H1 (cell line): Measurements from ENCODE around the gene ZNF200.

Source experiments
- CEBPB ChIP-seq: IDR thresholded peaks from 2 replicates; pipeline ENCODE4 v1.6.1; 2012; ENCODE audit warnings: low read depth, low read length
- EGR1 ChIP-seq: IDR thresholded peaks from 2 replicates; pipeline ENCODE4 v1.6.1; 2011; ENCODE audit warnings: low read depth, low read length, borderline replicate concordance
- EP300 ChIP-seq, 2 experiments: IDR thresholded peaks; 1 replicate in 1 of 2; 2 replicates in 1 of 2; pipeline ENCODE4 v1.6.1; 2011 to 2012; ENCODE audit warnings: low read depth in 2 of 2, low read length in 2 of 2, mild to moderate bottlenecking in 2 of 2, borderline replicate concordance in 1 of 2, inconsistent platforms in 1 of 2, moderate library complexity in 1 of 2
- EZH2 ChIP-seq: fragments of 200-600 bp; sonication (generic); IDR thresholded peaks from 2 replicates; pipeline ENCODE4 v1.7.1; 2012; ENCODE audit warnings: low read depth, mild to moderate bottlenecking, moderate library complexity, low read length, inconsistent platforms; ENCODE audit not compliant: severe bottlenecking
- MAFK ChIP-seq: IDR thresholded peaks from 2 replicates; pipeline ENCODE4 v1.6.1; 2012; ENCODE audit warnings: low read depth, mild to moderate bottlenecking, improper control_type of control experiment, low read length
- RFX5 ChIP-seq: IDR thresholded peaks from 2 replicates; pipeline ENCODE4 v1.6.1; 2011; ENCODE audit warnings: low read depth, low read length, improper control_type of control experiment, borderline replicate concordance
- SIN3A ChIP-seq, 2 experiments: IDR thresholded peaks in 1 of 2; conservative IDR thresholded peaks in 1 of 2; 2 replicates each; pipeline ENCODE4 v1.6.1; 2011 to 2012; ENCODE audit warnings: low read length in 2 of 2, improper control_type of control experiment in 1 of 2, low read depth in 1 of 2, mild to moderate bottlenecking in 1 of 2
- SP2 ChIP-seq: IDR thresholded peaks from 2 replicates; pipeline ENCODE4 v1.6.1; 2012; ENCODE audit warnings: mild to moderate bottlenecking, low read length, inconsistent platforms
- YY1 ChIP-seq: IDR thresholded peaks from 2 replicates; pipeline ENCODE4 v1.6.1; 2011; ENCODE audit warnings: low read depth, mild to moderate bottlenecking, low read length
- TF ChIP-seq, protein P1 (sequence below), 3 experiments: IDR thresholded peaks; 1 replicate in 2 of 3; 2 replicates in 1 of 3; pipeline versions ENCODE4 v1.5.1 to v1.6.1; 2011; ENCODE audit warnings: low read length in 3 of 3, mild to moderate bottlenecking in 3 of 3, inconsistent platforms in 2 of 3, low read depth in 1 of 3, moderate library complexity in 1 of 3; ENCODE audit not compliant: insufficient read depth in 1 of 3; ENCODE audit errors: control extremely low read depth in 1 of 3
- TF ChIP-seq, protein P2 (sequence below): IDR thresholded peaks from 2 replicates; pipeline ENCODE4 v1.6.1; 2011; ENCODE audit warnings: low read depth, mild to moderate bottlenecking, low read length; ENCODE audit not compliant: insufficient read depth

DNA sequence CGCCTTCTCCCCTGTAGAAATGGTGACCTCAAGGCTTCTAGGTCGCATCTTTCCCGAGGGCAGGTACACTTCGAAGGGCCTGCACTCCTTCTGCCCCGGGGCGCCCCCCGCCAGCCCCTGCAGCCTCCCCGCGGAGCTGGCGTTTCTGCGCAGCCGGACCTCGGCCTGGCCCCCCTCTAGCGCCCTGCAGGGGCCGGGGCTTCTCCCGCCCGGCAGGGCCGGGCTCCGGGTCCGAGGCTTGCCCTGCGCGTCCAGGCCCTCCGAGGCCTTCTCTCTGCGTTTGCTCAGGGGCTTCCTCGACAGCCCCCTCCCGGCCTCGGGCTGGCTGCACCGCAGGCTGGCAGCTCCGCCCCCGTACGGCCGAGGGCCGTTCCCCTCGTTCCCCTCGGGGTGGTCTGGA, 19.4 kb upstream of the ZNF200 start:
- no peak for TF ChIP-seq EGR1
- TF ChIP-seq EZH2 = no peak
- TF ChIP-seq SP2 = no peak
- TF ChIP-seq EP300 (IDR thresholded peaks at IDR 0.05; ENCODE audit: borderline replicate concordance in 1 of 2, low read depth in 2 of 2, low read length in 2 of 2) = no peak
- TF ChIP-seq MAFK = no peak
- TF ChIP-seq YY1 = no peak
- TF ChIP-seq, protein P1, sequence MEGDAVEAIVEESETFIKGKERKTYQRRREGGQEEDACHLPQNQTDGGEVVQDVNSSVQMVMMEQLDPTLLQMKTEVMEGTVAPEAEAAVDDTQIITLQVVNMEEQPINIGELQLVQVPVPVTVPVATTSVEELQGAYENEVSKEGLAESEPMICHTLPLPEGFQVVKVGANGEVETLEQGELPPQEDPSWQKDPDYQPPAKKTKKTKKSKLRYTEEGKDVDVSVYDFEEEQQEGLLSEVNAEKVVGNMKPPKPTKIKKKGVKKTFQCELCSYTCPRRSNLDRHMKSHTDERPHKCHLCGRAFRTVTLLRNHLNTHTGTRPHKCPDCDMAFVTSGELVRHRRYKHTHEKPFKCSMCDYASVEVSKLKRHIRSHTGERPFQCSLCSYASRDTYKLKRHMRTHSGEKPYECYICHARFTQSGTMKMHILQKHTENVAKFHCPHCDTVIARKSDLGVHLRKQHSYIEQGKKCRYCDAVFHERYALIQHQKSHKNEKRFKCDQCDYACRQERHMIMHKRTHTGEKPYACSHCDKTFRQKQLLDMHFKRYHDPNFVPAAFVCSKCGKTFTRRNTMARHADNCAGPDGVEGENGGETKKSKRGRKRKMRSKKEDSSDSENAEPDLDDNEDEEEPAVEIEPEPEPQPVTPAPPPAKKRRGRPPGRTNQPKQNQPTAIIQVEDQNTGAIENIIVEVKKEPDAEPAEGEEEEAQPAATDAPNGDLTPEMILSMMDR (IDR thresholded peaks at IDR 0.05; ENCODE audit: control extremely low read depth in 1 of 3, insufficient read depth in 1 of 3, low read depth in 1 of 3, low read length in 3 of 3) = no peak
- TF ChIP-seq CEBPB = no peak
- TF ChIP-seq RFX5 = no peak
- TF ChIP-seq, protein P2, sequence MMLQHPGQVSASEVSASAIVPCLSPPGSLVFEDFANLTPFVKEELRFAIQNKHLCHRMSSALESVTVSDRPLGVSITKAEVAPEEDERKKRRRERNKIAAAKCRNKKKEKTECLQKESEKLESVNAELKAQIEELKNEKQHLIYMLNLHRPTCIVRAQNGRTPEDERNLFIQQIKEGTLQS = no peak
- no peak for TF ChIP-seq SIN3A (conservative IDR thresholded peaks at IDR 0.05 in 1 of 2, IDR thresholded peaks at IDR 0.05 in 1 of 2; ENCODE audit: low read depth in 1 of 2, low read length in 2 of 2)
